GM21381 (cell line): Measurements from ENCODE around the gene SLC12A6.

Source experiments
- ATAC-seq: cut with Tn5 transposase; IDR thresholded peaks from one replicate; pipeline ENCODE4 v1.9.1; 2021; ENCODE audit warnings: mild to moderate bottlenecking, moderate library complexity; ENCODE audit not compliant: unreplicated experiment

SLC12A6 gene

GRCh38 chr15:34332553-34333120 is 4.9 kb downstream of the SLC12A6 start:
- ATAC-seq, result no peak

GRCh38 chr15:34331809-34332208 is 5.8 kb downstream of the SLC12A6 start:
- ATAC-seq, result no peak

GRCh38 chr15:34330279-34330678 is 7.3 kb downstream of the SLC12A6 start:
- no peak for ATAC-seq

- no peak for ATAC-seq
Observed at GRCh38 chr15:34329006-34329405, 8.6 kb downstream of the SLC12A6 start.

GRCh38 chr15:34327906-34328305 is 9.7 kb downstream of the SLC12A6 start:
- no peak for ATAC-seq

GRCh38 chr15:34325368-34325767 is 12.2 kb downstream of the SLC12A6 start:
- ATAC-seq, result no peak

GRCh38 chr15:34324933-34325332 is 12.6 kb downstream of the SLC12A6 start:
- ATAC-seq, result no peak

- ATAC-seq, result no peak
Observed at GRCh38 chr15:34323217-34323616, 14.4 kb downstream of the SLC12A6 start.

- ATAC-seq, result peak; percentile 63
Observed at GRCh38 chr15:34318277-34319079, 19.1 kb downstream of the SLC12A6 start.

GRCh38 chr15:34314491-34315490 is 22.8 kb downstream of the SLC12A6 start:
- no peak for ATAC-seq

- no peak for ATAC-seq
Observed at GRCh38 chr15:34311563-34311962, 26.0 kb downstream of the SLC12A6 start.

GRCh38 chr15:34304613-34305012 is 33.0 kb downstream of the SLC12A6 start:
- ATAC-seq, result no peak

GRCh38 chr15:34301058-34301457 is 36.5 kb downstream of the SLC12A6 start:
- no peak for ATAC-seq

- no peak for ATAC-seq
Observed at GRCh38 chr15:34297059-34297458, 40.5 kb downstream of the SLC12A6 start.

- ATAC-seq, result no peak
Observed at GRCh38 chr15:34292621-34293020, 45.0 kb downstream of the SLC12A6 start.

GRCh38 chr15:34284937-34285336 is 52.6 kb downstream of the SLC12A6 start:
- no peak for ATAC-seq

- ATAC-seq, result no peak
Observed at GRCh38 chr15:34282384-34282783, 55.2 kb downstream of the SLC12A6 start.

GRCh38 chr15:34280193-34280592 is 57.4 kb downstream of the SLC12A6 start:
- no peak for ATAC-seq

GRCh38 chr15:34279368-34279767 is 58.2 kb downstream of the SLC12A6 start:
- no peak for ATAC-seq

- ATAC-seq, result no peak
Observed at GRCh38 chr15:34275721-34276120, 61.9 kb downstream of the SLC12A6 start.

- ATAC-seq, result no peak
Observed at GRCh38 chr15:34275154-34275553, 62.4 kb downstream of the SLC12A6 start.
